NCI-H2227 (cell line): ENCODE data around the gene PACS2.

ENCODE experiments used
- DNase-seq: peaks from one replicate; lab custom pipeline; 2025; ENCODE audit not compliant: unreplicated experiment; lab: John Stamatoyannopoulos, UW

The PACS2 gene

DNA sequence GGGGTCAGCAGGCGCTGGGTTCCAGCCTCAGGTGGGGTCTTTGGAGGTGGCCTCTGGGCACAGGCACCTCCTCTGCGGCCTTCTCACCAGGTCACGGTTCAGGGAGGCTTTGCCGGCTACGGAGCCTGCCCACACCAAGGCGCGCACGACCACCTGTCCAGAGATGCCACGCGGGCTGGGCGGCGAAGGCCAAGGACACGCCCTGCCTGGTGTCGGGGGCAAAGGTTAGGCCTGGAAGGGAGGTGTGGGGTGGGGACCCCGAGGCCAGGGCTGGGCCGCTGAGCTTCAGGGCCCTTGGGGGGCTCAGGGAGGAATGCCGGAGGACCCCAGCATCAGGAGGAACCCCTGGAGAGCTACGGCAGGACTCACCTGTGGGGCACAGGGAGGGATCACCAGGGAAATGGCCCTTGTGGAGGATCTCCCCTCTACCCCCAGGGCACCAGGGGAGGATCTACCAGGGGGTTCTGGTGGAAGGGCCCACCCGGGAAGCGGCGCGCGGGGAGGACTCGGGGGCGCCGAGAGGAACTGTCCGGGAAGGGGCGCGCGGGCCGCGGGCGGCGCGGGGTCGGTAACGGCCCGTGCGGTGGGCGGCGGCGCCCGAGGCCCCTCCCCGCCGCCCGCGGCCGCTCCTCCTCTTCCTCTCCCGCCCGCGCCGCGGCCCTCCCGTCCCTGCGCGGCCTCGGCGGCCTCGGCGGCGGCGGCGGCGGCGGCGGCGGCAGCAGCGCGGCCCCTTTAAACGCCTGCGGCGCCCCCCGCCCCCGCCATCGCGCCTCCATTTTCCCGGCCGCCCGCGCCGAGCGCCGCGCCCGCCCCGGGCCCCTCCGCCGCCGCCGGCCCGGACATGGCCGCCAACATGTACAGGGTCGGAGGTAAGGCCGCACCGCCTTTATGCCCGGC is 104.9 kb downstream of the PACS2 start, which contains the start of gene MTA1:
Gene MTA1, plus strand, starts transcription at position 633 of the 897 bp plus-strand sequence. Its CDS starts 209 bp downstream, at position 842.
- DNase-seq = peak; percentile 66

DNA sequence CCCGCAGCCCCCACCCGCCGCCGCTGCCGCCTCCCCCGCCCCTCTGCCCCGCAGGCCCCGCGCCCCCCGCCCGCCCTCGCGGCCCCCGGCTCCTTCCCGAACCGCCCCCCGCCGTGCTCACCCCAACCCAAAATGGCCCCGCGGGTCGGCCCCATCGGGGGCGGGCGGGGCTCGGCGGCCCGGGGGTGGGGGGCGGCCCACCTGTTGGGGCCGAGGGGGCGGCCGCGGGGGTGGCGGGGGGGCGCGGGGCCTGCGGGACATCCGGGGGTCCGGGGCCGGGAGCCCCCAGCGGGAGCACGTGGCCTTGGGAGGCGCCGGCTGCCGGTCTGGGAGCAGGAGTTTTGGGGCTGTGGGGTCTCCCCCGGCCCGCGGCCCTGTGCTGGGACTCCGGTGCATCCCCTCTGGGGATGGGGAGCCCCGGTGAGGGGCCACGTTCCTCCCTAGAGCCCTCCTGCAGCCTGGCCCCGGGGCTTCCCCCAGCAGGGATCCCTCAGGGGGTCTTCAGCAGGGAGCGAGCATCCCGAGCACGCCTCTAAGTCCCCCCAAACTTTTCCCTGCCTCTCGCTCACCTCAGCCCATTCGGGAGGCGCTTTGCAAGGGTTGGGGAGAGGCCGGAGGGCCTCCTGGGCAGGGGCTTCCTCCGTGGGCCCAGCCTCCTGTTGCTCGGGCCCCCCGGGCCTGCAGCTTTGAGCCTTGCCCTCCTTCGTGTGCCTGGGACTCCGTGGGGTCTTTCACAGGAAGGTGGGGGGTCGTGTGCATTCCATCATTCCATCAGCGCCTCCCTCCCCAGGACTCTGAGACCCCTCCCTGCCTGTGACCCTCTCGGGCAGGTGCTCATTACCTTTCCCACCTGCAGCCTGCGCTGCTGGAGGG is 105.8 kb downstream of the PACS2 start:
- no peak for DNase-seq

GRCh38 chr14:105420974-105421674 is 106.6 kb downstream of the PACS2 start:
- DNase-seq = no peak

DNA sequence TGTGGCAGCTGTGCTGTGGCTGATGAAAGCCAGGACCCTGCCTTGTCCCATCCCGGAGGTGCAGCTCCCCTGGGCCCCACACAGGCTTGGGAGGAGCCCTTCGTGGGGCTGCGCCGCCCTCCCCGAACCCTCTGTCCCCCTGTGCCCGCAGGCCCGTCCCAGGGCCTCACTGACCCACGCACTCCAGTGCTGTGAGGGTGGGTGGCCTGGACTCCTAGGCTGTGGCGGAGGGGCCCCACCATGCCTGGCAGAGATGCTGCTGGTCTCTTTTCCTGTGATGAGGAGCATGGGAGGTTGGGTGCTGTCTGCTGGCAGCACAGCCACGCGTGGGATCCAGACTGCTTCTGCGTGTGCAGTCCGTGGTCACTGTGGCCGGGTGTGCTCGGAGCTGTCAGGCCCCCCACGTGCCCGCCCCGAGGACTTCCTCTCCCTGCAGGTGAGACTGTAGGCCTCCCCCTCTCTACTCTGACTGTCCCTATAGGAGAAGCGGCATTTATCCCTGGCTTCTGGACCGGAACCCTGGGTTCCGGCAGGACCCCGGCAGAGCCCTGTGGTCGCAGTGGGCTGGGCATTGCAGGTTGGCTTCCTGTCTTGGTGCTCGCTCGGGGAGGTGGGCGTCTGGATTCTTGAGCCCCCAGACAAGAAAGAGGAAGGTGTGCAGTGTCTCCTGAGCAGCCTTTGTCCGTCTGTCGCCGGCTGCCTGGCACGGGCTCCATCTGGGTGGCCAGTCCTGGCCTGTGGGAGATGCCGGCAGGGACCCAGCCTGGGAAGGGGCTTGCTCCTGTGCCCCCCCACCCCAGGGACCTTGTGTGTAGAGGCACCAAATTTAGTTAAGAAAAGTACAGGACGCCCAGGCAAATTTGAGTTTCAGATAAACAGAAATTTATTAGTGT is 107.4 kb downstream of the PACS2 start:
- DNase-seq = no peak

GRCh38 chr14:105422695-105423487 is 108.3 kb downstream of the PACS2 start:
- DNase-seq = no peak

GRCh38 chr14:105423488-105424195 is 109.1 kb downstream of the PACS2 start:
- no peak for DNase-seq

DNA sequence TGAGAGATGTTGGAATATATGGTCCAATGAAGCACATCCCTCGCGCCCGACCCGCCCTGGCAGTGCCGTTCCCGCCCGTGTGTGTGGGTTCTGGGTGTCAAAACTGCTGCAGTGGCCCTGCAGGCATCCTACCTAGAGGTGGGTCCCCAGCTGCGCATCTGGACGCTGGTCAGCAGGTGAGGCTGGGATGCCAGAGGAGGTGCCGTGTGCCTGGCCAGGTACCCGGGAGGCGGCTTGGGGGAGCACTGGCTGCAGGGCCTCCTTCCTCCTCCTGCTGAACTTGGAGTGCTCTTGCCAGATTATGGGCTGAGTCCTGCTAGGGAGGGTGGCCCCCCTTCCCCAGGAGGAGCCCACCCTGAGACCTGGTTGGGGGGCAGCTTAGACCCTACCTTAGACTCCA is 110.3 kb downstream of the PACS2 start:
- DNase-seq = no peak

DNA sequence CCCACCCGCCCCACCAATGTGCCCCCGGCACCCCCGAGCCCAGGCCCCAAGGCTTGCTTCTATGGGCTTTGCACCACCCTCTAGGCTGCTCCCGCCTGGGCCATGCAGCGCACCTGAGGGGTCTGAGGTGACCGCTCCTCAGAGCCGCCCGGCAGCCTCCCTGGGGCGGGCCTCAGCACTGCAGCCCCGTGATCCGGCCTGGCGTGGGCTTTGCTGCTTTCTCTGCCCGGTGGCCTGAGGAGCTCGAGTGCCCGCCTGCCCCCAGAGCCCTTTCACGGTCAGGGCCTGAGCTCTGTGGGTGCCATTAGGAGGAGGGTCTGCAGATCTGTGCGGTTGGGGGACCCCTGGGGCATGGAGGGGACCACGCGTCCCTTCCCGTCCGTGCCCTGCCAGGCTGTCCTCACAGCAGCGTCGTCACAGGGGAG is 111.3 kb downstream of the PACS2 start:
- DNase-seq = no peak

DNA sequence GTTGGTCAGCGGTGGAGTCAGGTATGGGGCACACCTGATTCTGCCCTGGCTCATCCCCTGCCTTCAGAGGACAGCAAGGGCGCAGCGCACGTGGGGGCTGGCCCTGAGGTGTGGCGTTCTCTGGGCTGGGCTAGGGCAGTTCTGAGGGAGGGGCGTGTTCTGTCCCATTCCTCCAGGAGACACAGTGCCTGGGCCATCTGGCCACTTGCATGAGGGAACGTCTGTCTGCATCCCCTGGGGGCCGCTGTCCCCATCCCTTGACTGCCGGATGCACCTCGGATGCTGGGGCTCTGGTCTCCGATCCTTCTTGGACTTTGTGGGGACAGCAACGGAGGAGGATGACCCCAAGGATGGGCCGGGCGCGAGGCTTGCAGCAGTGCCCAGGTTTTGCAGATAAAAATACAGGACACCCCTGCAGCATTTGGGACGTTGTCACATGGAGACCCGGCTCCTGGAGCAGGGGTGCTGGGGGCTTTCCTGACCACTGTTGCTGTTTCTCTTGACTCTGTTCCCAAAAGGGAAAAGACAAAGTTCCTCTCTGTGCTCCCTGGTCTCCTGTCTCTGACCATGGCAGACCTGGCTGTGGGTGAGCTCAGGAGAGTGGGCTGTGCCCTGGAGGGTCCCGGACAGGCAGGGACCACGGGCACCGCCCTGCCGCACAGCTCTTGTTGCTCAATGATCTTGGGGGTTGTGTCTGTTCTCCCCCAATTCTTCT is 112.0 kb downstream of the PACS2 start:
- no peak for DNase-seq

- DNase-seq = no peak
These were observed 112.9 kb downstream of the PACS2 start for GRCh38 chr14:105427412-105427811.

- no peak for DNase-seq
These were observed 113.5 kb downstream of the PACS2 start for GRCh38 chr14:105427936-105428485.

DNA sequence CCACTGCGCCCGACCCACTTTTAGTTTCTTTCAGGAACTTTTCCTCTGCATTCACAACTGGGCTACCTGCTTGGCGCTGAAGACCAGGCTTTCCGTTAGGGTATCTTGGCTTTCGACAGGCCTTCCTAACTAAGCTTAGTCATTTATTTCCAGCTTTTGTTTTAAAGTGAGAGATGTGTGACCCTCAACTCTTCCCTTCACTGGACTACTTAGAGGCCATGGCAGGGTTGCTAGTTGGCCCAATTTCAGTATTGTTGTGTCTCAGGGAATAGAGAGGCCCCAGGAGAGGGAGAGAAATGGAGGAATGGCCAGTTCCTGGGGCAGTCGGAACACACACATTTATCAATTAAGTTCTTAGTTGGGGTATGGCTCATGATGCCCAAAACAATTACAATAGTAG is 115.5 kb downstream of the PACS2 start:
- no peak for DNase-seq

DNA sequence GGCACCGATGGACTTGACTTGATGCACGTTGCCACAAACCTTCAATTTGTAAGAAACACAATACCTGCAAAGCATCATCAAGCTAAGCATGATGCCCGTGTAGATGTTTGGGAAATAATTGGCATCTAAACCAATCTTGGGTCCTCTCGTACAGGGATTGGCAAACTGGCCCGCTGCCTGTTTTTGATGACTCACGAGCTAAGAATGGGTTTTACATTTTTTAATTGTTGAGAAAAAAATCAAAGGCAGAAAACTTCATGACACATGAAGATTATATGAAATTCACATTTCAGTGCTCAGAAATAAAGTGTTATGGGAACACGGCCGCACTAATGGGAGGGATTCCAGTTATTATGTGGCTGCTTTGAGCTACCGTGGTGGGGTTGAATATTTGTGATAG is 116.0 kb downstream of the PACS2 start:
- DNase-seq = no peak

GRCh38 chr14:105431256-105431655 is 116.7 kb downstream of the PACS2 start:
- DNase-seq = no peak

GRCh38 chr14:105432657-105433056 is 118.1 kb downstream of the PACS2 start:
- no peak for DNase-seq

GRCh38 chr14:105433161-105433605 is 118.6 kb downstream of the PACS2 start:
- no peak for DNase-seq

GRCh38 chr14:105436402-105436801 is 121.9 kb downstream of the PACS2 start:
- DNase-seq = no peak
